GM19351 (cell line): ENCODE data around the gene NDST1.

Source experiments
- ATAC-seq: cut with Tn5 transposase; IDR thresholded peaks from one replicate; pipeline ENCODE4 v1.9.1; 2021; ENCODE audit warnings: mild to moderate bottlenecking, moderate library complexity; ENCODE audit not compliant: unreplicated experiment

The NDST1 gene

DNA sequence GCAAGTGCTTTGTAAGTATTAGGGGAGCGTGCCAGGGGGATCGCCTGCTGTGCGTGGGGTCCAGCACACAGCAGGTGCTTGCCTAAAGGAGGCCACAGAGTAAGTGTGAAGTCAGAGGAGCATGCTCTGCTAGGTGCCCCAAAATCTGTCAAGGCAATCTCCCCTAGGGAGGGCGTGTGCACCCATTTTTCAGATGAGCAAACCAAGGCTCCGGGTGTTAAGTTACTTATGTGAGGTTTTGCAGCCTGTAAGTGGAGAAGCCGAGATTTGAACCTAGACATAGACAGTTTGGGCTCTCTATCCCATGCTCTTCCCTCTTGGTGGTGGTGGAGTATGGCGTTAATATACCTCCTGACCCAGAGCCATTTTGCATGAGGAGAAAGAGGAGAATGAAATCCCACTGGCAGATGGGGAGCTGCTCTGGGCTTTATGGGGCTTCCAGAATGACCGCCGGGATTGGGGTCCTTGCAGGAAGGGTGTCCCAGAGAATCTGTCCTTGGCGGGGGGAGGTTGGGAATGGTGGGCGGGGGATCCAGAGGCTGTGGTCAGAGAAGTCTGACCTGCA is 14.1 kb downstream of the NDST1 start:
- ATAC-seq = no peak

DNA sequence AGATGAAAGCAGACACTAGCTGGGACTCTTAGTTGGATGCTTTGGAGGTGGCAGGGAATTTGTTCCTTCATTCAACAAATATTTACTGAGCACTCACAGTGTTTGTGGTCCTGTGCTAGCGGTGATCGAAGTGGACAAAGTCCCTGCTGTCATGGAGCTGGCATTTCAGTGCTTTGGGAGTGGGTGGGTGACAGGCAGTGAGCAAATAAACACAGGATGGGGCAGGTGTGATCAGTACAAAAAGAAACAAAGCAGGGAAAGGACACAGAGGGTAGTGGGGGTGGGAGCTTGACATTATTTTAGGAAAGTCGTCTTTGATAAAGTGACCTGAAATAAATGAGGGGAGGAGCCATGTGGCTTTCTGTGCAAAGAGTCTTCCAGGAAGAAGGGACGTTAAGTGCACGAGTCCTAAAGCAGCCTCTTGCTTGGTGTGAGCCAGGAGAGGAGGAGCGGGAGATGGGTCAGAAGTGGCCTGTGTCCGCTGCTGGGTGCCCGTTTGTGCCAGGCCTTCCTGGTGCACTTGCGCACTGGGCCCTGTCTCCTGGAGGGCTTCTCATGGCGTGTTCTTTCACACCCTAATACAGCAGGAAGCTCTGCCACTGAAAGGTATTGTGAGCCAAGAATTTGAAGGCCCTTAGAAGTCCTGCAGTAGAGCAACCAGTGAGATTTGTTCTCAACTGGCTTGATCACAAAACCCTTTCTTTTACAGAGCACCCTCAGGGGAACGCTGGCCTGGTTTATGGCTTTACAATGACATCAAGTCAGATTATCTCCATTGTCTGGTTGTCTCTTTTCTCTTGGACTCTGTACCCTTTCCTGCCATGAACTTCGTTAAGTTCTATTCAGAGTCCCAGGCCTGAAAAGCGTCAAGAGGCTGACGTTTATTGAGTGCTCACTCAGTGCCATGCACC is 14.8 kb downstream of the NDST1 start:
- no peak for ATAC-seq

DNA sequence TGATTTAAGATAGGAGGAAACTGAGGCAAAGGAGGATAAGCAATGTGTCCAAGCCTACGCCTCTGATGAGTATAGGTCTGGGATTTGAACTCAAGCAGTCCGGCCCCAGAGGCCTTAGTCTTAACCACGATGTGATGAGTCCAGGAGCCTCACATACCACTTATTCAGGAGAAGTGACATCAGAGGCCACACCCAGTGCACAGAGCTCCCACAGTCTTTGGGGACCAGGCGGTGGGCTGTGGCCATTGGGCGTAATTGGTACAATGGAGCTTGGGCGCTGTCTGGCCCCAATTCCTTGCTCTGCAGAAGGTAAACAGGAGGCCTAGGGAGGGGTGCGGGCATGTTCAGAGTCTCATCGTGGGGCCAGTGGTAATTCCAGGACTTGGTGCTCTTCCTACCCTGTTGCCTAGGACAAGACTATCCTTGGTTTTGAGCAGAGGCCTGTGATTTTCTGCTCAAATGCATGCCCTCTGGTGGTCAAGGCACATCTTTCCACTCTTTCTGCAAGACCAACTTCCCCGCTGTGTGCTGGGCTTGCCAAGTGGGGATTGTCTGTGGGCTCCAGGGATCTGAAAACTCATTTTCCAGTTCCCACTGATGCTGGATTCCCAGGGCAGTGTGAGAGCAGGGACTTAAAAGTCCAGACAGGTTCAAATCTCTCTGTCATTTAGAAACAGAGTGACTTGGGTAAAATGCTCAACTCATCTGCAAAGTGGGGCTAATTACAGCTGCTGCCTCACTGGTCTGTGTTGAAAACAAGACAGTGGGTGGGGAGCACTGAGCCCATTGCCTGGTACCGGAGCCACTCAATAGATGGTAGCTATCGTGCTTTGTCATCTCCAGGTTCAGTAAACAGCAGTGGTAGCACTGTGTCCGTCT is 15.8 kb downstream of the NDST1 start:
- ATAC-seq = no peak

- no peak for ATAC-seq
These were observed 17.2 kb downstream of the NDST1 start for GRCh38 chr5:150525163-150525562.

GRCh38 chr5:150525781-150526180 is 17.9 kb downstream of the NDST1 start:
- no peak for ATAC-seq

DNA sequence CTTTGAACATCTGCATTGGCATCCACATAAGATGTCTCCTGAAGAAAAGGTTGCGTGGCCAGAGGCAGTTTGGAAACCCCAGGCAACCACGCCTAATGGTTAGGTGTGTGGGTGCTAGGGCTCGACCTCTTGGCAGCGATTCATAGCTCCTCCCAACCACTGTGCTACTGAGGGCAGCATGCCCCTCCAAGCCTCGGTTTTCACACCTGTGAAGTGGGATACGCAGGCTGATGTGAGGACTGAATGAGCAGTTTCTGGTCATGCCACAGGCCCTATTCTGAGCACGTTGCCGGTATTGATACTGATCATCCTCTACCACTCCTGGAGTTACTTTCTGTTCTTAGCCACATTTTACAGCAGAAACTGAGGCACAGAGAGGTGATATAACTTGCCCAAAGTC is 19.1 kb downstream of the NDST1 start:
- ATAC-seq = no peak

GRCh38 chr5:150527808-150528207 is 19.9 kb downstream of the NDST1 start:
- ATAC-seq = no peak

GRCh38 chr5:150528924-150529546 is 21.1 kb downstream of the NDST1 start:
- no peak for ATAC-seq

DNA sequence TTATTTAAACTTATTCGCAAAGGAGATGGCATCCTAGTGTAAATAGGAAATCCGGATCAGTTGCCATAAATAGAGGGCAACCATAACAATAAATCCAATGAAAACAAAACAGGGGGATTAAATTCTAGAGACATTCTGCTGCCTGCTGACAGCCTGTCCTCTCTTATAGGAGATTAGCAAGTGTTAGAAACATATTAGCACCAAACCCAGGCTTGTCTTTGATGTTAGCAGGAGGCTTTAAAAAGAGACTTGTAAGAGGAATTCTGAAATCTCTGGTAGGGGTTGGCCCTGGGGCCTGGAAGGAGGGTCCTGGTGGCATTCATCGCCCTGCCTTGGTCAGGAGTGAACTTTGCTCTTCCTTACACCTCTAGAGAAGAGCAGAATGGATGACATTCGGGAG is 21.6 kb downstream of the NDST1 start:
- no peak for ATAC-seq

DNA sequence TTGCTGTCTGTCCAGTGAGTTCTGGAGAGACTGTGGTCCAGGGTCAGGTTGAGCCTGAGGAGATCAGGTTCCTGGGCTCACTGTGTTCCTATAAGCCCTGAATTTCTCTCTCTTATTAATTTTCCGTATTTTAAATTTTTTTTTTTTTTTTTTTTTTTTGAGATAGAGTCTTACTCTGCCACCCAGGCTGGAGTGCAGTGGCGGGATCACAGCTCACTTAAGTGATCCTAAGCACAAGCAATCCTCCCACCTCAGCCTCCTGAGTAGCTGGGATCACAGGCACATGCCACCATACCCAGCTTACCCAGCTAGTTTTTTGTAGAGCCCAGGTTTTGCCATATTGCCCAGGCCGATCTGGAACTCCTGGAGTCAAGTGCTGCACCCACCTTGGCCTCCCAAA is 22.5 kb downstream of the NDST1 start:
- ATAC-seq = no peak

DNA sequence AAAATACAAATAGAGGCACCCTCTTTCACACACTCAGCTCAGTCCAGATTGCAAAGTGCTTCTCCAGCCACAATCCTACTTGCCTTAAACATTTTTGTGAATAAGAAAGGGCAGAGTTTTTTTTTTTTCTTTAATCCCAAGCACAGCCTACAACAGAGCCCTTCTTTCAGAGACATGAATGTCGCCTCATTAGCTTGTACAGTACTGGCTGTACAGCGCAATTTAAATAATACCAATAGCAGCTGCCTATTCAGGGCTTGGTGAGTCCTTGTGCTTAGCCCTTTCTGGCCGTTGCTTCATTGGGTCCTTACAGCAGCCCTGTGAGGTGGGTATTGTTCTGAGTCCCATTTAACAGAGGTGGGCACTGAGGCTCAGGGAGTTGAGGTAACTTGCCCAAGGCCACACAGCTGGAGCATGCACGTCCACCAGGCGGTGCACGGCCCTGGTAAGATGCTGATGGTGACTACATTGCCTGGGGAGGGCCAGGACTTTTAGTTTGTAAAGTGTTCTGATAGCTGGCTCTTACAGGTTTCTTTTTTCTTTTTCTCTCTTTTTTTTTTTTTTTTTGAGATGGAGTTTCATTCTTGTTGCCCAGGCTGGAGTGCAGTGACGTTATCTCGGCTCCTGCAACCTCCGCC is 23.1 kb downstream of the NDST1 start:
- ATAC-seq = no peak

GRCh38 chr5:150531686-150532085 is 23.8 kb downstream of the NDST1 start:
- no peak for ATAC-seq

- ATAC-seq = no peak
These were observed 24.2 kb downstream of the NDST1 start for GRCh38 chr5:150532151-150532550.

DNA sequence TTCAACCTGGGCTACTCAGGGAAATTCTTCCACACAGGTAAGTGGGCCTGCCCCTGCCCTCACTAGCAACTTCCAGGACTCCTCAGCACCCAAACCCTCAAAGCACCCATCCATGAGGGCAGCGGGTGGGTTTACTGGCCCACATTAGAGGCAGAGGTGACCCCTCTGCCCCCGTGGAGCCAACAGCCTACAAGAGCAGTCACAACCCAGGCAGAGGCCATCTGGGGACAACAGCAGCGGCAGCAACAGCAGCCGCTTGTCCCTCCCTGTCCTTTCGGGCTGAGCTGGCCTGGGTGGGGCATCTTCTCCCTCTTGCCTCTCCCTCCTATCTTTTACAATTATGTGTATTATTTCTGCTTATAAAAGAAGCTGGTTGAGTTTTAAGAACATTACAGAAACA is 25.1 kb downstream of the NDST1 start:
- ATAC-seq = no peak

- ATAC-seq = no peak
These were observed 26.9 kb downstream of the NDST1 start for GRCh38 chr5:150534811-150535210.

GRCh38 chr5:150535611-150536010 is 27.7 kb downstream of the NDST1 start:
- ATAC-seq = no peak

- no peak for ATAC-seq
These were observed 30.3 kb downstream of the NDST1 start for GRCh38 chr5:150538007-150538917.

DNA sequence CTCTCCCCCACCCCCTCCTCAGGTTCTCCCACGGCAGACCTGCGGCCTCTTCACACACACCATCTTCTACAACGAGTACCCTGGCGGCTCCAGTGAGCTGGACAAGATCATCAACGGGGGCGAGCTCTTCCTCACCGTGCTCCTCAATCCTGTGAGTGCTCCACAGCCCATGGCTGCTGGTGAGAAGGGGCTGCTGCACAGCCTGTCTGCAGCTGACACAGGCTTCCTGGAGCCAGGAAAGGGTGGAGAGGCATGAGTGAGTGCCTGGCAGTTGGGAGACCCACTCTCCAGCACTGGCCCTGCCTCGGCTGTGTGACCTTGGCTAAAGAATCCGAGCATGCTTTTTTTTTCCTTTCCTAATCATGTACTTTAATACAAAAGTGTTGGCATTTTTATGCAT is 31.3 kb downstream of the NDST1 start:
- no peak for ATAC-seq

DNA sequence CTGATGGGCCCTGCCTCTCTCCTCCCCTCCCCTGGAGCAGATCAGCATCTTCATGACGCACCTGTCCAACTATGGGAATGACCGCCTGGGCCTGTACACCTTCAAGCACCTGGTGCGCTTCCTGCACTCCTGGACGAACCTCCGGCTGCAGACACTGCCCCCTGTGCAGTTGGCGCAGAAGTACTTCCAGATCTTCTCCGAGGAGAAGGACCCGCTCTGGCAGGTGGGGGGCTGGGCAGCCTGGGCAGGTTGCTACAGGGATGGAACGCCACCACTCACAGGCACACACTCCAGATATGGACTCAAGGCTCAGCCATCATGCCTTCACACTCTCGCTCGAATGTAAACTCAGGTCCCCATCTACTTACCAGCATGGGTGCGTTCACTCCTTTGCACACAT is 32.1 kb downstream of the NDST1 start:
- no peak for ATAC-seq
